GM12891 (cell line): ENCODE data around the gene PLCH2.

ENCODE experiments used
- PAX5 ChIP-seq: IDR thresholded peaks from 2 replicates; pipeline ENCODE4 v1.6.1; 2011; ENCODE audit warnings: low read length, moderate library complexity, mild to moderate bottlenecking; ENCODE audit not compliant: insufficient read depth, severe bottlenecking
- POLR2A ChIP-seq: IDR thresholded peaks from 2 replicates; pipeline ENCODE4 v1.6.1; 2011; ENCODE audit warnings: low read depth, low read length, control low read depth
- POLR2AphosphoS5 ChIP-seq: IDR thresholded peaks from 2 replicates; pipeline ENCODE4 v1.6.1; 2011; ENCODE audit warnings: low read depth, low read length, control low read depth
- POU2F2 ChIP-seq: IDR thresholded peaks from 2 replicates; pipeline ENCODE4 v1.6.1; 2011; ENCODE audit warnings: low read depth, mild to moderate bottlenecking, control low read depth, low read length, moderate library complexity
- SPI1 ChIP-seq: IDR thresholded peaks from 2 replicates; pipeline ENCODE4 v1.6.1; 2011; ENCODE audit warnings: low read depth, low read length, control low read depth
- TAF1 ChIP-seq: IDR thresholded peaks from 2 replicates; pipeline ENCODE4 v1.6.1; 2011; ENCODE audit warnings: low read depth, low read length, control low read depth

DNA sequence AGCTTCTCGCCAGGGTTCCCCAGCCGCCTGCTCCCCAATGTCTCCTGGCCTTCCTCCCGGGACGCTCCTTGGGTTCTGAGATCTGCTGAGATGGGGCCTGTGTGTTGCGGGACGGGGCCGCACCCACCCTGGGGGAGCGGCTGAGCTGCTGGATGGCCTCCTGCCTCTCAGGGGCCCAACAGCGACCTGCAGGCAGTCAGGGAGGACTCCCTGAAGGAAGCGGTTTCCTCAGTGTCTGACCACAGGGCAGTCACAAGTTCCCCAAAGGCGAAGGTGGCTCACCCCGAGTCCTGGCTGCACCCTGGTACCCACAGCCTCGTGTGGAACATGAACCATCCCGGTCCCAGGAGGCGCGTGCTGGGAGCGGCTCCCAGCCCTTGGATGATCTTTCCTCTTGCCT is 18.6 kb upstream of the PLCH2 start:
- TF ChIP-seq POLR2A (no peak), POLR2AphosphoS5 (no peak), SPI1 (no peak), PAX5 (no peak), TAF1 (no peak), POU2F2 (no peak)
